Kidney glomerular epithelial cell (primary cell): ENCODE measurements around the gene PAX9.

Experiments used
- DNase-seq: peaks from one replicate; lab custom pipeline; 2025; lab: John Stamatoyannopoulos, UW

The PAX9 gene

DNA sequence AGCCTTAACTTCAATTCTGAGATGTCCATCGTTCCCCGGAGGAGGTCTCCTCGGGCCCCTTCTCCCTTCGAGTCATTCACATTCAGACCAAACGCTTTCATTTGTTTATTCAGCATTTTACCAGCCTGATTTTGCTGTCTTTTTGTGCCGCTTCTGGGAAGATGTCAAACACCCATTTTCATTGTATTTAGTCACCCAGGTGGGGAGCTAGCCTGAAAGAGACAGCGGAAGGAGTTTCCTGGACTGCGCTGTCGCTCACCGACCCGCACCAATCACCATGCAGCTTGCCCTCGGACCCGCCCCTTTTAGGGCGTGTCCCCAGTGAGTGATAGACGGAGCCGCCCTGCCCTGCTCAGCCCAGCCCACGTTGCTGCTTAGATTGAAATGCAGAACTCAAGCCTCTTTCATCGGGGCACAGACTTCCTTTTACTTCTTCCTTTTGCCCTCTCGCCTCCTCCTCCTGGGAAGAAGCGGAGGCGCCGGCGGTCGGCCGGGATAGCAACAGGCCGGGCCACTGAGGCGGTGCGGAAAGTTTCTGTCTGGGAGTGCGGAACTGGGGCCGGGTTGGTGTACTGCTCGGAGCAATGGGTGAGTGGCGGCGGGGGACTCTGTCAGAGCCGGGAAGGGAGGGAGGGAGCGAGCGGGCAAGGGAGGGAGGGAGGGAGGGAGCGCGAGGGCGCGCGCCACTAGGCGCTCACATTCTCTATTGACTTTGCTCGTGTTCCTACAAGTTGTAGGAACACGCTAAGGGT, at the start of gene PAX9:
TSS of gene PAX9 (plus strand) at position 355 of the 752 bp plus-strand sequence. CDS start at position 585, 230 bp downstream.
- peak; percentile 82 for DNase-seq

DNA sequence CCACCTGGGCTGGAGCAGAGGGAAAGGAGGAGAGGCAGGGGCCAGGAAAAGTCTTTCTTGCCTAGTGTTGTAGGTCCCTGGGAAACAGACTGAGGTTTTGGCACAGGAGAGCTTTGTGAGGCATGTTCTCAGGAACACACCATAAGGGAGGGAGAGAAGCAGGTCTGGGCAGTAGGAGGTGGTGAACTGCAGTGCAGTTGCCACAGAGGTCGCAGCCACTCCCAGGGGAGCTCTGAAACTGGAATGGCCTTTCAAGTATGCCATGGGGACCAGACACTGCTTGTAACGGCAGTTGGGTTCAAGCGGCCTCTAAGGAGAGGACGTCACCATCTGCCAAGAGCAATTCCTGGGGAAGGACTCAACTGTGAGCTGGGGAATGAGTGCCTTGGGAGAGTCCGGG, 43.8 kb upstream of the PAX9 start:
- no peak for DNase-seq

DNA sequence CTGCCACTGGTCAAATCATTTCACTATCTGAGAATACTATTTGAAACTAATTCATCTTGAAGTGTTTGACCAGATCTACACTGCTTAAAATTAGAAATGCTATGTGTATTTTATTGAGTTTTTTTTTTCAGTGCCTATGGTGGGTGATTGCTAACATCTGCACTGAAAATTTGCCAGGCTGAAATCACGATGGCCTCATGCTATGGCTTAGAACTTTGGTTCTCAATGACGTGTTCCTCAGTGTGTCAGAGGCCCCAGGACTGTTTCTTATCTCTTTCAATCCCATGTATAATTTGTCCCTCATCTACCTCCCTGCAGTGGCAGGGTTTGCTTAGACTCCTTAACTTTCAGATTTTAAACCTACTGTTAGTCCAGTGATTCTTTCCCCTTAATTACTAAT, 43.0 kb upstream of the PAX9 start:
- DNase-seq: no peak

DNA sequence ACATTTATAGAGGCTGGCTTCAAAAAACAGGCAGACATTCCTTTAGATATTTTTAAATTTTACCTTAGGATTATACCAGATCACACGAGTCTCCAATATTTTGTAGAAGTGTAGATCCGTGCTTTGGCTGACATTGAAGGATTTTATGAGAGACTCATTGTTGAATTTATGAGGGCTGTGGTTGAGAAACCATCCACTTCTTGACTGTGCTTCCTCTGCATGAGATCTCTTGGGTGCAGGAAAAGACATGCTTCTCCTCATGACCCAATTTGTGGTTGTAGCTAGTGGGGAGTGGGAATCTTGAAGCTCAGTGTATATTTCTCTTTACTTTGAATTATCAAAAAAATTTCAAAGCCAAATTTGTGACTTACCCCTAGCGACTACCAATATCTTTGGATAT, 42.5 kb upstream of the PAX9 start:
- DNase-seq: no peak

DNA sequence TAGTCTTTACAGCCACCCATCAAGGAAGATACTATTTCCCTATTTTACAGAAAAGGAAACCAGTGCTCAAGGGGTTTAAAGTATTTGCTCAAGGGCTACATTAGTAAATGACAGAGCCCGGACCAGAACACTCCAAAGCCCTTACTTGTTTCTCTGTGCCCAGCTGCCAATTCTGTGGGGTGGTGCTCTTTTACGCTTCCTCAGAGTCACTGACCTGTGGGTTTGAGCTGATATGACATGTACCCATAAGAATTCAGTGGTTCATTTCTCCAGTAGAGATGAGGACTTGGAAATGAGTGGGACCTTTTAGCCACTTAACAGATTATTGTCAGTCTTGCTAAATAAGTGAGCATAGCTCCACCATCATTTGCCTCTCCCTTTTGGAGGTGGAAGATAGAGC, 41.8 kb upstream of the PAX9 start:
- no peak for DNase-seq

DNA sequence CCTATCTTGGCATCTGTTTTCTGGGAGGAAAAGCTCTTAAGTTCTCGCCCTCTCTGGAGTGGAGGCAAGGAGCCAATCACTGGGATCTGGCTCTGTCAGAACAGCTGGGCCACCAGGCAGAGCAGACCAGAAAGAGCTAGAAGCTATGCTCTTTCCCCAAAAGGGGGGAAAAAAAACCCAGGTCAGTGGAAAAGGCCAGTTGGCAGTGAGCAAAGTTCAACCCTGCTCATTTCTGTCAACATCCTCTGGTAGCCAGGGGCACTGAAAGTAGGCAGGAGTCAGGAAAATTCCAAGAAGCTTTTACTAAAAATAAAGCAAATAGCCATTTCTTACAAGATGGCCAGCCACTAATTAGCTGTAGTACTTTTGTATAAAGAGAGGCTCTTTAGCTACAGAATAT, 36.6 kb upstream of the PAX9 start:
- no peak for DNase-seq

DNA sequence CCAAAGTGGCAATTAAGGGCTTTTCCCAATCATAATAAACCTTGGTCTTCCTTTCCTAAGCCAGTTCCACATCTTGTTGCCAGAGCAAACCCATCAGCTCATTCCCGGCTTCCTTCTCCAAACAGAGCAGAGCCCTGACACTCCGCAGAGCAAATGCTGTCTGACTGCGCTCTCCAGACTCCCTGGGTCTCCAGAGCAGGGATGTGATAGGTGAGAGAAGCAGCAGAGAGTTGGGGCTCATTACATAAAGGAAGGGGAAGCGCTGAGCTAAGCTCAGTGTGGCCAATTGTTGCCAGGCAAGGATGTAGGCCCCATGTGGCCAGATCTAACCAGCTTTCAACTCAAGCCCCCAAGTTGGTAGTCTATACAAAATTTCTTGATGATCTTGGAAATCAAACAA, 36.2 kb upstream of the PAX9 start:
- DNase-seq: no peak

DNA sequence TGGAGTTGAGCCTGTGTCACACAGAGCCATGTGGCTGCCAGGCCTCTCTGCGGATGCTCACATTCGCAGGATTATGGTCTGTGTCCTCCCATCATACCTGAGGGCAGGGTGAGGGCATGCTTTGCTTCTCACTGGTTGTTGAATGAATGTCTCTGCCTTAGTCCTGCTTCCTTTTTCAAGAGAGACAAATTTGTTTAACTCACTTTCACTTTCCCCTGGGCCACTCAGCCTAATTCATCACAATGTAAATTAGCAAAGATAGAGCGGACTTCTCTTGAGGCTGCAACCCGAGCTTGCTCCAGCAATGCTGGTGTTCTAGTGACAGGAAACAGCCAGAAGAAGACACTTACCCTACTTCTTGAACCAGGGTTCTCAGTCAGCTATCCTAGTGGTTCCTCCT, 35.5 kb upstream of the PAX9 start:
- no peak for DNase-seq

DNA sequence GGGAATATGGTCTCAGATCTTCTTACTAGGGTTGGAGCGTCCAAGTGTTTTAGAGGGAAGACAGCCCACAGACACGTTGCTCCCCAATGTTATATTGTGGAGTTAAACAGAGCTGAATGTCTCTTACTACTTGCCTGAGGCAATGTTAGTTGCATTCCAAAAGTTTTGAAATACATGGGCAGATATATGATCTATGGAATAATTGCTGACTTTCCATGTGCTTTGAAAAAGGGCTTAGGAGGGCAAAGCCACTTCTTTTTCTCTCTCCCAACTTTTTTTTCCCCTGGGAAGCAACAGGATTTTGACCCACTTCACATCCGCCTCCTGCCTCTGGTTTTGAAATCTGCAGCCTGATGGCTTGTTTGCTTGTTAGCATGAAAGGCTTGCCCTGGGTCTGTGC, 33.7 kb upstream of the PAX9 start:
- no peak for DNase-seq

DNA sequence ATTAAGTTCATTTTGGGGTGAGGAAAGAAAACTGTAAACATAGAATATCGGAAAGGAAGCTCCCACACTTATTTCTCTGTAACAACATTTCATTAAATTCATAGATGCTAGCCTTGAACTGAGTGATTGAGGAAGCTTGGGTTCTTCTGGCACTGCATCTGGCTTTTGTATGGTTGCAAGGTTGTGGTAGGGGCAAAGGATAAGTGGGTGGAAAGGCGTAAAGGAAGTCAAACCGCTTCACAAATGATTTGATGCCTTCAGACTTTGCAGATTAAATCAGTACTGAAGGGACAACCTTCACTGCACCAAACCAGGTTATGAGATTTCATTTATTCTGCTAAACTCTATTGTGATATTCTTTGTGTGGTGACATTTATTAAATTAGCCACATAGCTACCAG, 28.1 kb upstream of the PAX9 start:
- no peak for DNase-seq

DNA sequence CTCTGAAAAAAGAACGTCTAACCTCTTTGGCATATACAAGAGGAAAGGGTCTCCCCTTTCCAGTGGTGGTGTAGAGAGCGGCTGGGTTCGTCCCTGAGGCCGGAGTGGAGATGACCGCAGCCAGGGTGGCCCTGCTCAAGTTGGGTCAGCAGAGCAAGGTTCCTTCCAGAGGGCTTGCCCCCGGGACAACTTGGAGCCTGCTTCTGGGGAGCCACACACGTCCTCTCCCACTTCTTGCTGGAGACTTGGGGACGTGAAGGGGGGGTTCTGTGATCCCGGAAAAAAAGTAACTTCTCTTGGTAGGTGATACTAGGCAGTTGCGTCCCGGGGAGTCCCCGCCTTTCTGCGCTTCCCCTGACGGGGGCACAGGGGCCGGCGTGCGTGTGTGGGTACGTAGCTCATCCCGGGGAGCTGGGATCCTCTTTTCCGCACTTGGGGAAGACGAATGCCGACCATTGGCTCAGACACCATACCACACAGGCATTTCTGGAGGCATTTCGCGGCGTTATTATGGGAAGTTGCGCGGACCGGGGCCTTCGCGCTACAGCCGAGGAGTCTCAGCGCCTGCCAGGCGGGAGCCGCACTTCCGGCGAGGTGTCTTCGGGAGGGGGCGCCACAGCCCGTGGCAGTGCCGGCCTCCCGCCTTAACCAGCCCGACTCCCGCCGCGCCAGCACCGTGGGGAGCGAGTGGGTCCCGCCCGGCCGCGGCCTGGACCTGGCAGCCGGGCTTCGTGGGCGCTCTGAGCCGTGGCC, 14.8 kb upstream of the PAX9 start:
- no peak for DNase-seq

DNA sequence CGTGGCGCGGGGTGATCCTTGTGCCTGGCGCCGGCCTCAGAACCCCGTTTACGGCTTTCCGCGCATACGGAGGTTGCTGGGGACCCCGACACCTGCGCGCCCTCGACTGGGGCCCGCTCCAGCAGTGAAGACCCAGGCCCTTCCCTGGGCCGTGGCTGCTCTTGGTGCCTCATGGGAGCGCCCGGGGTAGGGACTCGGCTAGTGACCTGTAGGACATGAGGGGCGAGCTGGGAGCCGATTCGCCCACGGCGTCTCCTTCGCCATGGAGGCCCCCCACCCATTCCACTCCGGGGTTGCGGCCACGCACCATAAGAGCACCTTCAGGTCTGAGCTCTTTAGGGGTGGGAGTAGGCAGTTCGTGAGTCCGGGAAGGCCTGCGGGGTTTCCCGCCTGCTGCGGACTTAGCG, 14.2 kb upstream of the PAX9 start:
- no peak for DNase-seq

DNA sequence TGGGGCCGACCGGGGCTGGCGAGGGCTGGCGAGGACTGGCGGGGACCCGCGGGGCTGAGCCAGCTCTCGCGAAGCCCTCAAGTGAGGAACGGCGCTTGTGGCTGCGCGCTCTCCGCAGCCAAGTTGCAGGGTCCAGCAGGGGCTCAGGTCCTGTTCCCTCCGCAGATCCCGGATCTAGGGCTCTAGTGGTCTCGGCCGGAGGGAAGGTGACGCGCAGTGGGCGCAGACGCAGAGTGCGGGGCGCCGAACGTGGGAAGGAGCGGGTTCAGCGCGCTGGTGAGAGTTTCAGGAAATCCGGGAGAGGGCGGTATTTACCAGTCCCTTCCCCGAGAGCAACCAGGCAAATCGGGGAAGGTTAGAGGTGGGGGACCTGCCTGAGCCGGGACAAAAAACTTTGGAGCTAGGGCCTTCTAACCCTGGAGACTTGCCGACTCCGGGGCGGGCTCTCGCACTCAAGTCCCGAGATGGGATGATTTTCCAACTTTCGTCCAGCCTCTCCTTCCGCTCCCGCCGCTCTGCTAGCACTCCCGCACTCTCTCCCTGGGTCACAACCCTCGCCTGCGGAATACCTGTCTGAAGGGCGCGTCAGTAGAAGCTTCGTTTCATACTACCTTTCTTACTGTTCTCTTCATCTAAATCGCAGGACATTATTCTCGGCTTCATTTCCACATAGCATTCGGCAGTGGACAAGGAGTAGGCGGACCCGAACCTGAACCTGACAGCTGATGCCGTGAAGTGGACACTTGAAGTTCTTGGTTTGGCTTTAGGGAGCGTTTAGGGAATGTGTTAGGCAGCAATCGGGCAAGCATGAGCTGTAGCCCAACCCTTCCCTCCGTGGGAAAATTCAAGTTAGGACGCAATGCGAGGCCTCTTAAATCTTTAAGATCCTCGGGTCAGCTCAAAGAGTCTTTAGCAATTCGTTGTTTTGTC, 13.6 kb upstream of the PAX9 start:
- no peak for DNase-seq

DNA sequence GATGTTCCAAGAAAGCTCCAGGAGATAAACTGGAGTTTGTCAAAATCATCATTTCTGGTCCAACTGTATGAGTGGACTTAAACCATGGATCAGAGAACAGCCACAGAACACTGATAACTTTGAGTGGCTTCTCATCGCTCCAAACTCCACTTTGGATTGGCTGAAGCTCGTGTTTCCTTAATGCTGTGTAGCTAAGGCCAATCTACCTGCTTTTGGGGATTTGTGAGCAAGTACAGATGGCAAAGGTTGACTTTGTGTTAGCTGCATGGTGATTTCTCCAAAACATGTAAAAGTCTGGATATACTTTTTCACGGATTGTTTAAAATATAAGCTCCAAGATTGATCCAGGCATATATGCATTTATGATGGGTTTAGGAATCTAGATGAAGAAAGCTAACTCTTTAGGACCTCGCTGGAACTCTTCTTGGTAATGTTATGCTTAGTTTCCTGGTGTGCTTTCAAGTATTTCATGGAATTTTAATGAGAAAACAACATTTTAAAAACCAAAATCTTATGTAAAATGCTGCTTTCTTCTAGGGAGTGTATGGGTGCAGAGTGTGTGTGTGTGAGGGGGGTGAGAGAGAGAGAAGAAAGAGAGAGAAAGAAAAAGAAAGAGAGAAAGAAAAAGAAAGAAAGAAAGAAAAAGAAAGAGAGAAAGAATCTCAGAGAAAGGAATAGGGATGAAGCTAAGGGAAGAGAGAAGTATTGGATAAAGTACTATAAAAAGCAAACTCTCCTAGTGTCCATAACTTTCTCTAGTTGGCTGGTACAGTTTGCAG, 11.6 kb upstream of the PAX9 start:
- no peak for DNase-seq

DNA sequence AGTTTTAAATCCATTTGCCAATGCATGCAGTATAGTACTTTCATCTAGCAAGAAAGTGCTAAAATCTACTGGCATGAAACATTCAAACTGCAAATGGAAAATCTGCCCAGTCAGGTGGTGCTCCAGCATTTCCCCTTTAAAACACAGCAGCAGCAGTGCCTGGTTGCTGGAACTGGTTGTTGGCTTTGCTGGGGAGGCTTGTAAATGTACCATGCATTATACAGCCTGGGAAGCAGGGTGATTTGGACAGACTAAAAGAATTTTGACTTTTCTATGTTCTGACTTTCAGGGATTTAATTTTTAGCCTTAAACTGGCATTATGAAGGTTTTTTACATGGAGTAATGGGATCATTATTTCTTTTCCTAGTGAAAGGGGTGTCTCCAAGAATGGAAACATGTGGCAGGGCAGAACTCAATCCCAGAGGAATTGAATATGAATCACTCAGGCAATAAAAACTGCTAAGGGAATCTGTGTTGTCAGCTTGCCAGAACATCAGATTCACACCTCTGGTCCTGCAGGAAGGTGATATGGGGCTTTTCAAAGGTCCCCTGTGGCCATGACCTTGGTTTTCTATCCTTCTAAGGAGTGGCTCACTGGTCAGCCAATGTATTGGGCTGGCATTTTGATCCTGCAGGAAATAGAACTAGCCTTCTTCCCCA, 9.0 kb upstream of the PAX9 start:
- DNase-seq: no peak

DNA sequence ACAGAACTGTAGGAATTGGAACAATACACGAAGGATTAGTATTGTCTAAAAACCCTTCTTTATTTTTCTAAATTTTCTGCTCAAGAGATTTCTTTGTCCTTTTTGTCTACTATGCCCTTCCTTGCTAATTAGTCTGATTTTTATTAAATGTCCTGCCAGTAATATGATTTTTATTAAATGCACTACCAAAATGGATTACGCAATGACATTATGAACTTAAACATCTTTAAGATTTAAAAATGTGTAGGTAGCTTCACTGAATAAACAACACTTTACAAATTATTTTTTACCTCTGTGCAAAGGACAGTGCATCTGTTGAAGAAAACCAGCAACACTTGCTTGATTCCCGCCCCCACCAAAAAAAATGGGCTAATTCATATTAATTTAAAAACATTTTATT, 8.2 kb upstream of the PAX9 start:
- no peak for DNase-seq

DNA sequence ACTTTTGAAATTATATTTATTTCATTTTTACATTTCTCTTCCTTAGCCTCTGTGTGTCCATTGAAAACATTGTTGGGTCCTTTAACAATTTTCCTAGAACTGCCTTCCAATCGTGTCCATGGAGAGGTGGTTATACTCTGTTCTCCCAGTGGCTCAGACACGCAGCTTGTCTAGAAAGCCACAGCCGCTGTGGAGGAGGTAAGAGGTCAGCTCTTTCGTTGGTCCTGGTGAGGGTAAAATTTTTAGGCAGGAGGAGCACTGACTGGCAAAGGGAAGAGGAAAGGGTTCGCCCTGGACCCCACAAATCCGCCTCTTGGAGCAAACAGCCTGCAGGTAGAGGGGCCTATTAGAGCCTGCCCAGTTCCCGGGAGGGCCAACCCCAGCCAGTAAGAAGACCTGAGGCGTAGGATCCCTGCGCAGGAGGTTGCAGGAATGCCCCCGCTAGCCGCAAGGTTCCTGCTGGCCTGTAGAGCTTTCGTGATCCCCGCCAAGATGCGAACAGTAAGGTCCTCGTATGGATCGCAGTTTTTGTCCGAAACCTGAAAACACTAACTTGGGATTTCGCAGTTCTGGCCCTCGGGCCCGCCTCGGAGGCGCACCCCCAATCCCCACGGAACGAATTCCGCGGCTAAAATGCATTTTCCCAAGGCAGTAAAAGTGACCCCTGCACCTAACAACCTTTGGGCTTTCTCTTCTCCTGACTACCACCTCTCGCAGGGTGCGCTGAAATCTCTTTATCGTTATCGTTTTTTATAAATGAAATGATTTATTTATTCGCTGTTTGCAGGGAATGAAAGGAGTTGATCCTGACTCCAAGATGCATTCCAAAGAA, 7.5 kb upstream of the PAX9 start:
- no peak for DNase-seq

DNA sequence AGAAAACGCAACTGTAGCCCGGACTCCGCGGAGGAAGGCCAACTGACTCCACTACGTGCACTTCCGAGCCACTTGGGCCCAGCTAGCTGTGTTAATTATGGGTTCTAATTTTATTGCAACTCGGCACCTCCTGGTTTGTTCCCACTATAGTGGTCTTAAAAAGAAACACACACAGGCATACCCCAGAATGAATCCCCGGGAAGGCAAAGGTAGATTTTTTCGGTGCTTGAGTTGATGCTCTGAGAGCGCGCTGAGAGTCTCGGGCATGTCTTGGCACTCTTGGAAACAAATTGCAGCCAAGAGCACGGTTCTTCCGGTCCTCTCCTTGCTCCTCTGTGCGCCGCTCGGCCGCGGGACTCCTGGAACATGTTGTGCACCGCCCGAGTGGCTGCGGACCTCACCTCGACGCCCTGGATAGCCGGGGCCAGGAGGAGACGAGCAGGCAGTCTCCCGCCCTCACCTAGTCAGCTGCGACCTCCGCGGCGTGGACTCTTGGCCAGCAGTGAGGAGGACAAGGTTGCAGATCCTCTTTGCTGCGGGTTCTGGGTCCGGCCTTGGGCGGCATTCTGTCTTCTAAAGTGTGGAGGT, 6.8 kb upstream of the PAX9 start:
- no peak for DNase-seq

DNA sequence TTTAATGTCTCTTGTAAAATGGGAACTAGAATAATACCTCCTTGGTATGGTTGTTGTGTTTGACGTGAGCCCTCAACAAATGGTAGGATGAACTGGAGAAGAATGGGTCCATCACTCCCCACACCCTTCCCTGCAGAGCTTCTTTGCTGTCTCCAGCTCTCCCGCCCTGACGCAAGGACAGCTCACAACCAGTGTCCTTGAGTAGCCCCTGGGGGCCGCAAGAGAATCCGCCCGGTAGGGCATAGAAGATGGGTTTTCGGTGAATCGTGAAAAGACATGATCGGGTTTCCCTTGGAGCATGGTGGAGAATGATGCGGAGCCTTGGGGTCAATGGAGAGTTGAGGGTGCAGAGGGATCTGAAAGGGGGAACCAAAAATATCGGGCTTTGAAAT, 6.1 kb upstream of the PAX9 start:
- DNase-seq: no peak
